Hematopoietic multipotent progenitor cell (in vitro differentiated cells): ENCODE data around the gene ZNF280A. TPM values are rescaled to one million over a fixed set of nuclear protein-coding genes. Genes with fewer than 3 reads are reported as not detected.
"Not testable (repeated sequence)": the region's sequence is repeated elsewhere in the genome, so short reads cannot be mapped to it uniquely, and the experiment has no call there.

ENCODE experiments used
- DNase-seq, 3 donors: peaks; one replicate each; pipeline ENCODE4 v3.0.0-alpha.2; 2011 to 2015; ENCODE audit warnings: low read depth in 2 of 3, low spot score in 2 of 3
- total RNA-seq: library from RNA; depleted of rRNA; stranded (reverse); fragments of >200 nt; gene quantifications from one replicate; pipeline ENCODE4 v1.2.3, GENCODE V29; 2012

Gene ZNF280A
- total RNA-seq, 1 donor: not detected

GRCh38 chr22:22515890-22516289, 4.2 kb downstream of the ZNF280A start:
- no peak for DNase-seq

GRCh38 chr22:22514431-22514830, 5.6 kb downstream of the ZNF280A start:
- DNase-seq: not testable (repeated sequence)

GRCh38 chr22:22513619-22514018, 6.5 kb downstream of the ZNF280A start:
- no peak for DNase-seq

- DNase-seq: no peak
Observed at GRCh38 chr22:22512951-22513350, 7.1 kb downstream of the ZNF280A start.

- DNase-seq: not testable (repeated sequence)
Observed at GRCh38 chr22:22510833-22511232, 9.2 kb downstream of the ZNF280A start.

GRCh38 chr22:22509912-22510311, 10.2 kb downstream of the ZNF280A start:
- DNase-seq: not testable (repeated sequence)

- DNase-seq: peak; percentile 60 to 91 (median 87)
Observed at GRCh38 chr22:22508274-22509176, 11.5 kb downstream of the ZNF280A start, which contains the start of gene ZNF280B. Gene ZNF280B, minus strand, starts transcription at chr22:22508742. Its CDS starts 19,344 bp downstream, at chr22:22489398.

GRCh38 chr22:22507743-22508273, 12.3 kb downstream of the ZNF280A start:
- peak in 2 of 3 donors; percentile 9 to 20 for DNase-seq

GRCh38 chr22:22506736-22507135, 13.3 kb downstream of the ZNF280A start:
- DNase-seq: no peak

GRCh38 chr22:22498267-22498666, 21.8 kb downstream of the ZNF280A start:
- no peak for DNase-seq

GRCh38 chr22:22491589-22491988, 28.5 kb downstream of the ZNF280A start:
- not testable (repeated sequence) for DNase-seq

GRCh38 chr22:22488736-22489135, 31.3 kb downstream of the ZNF280A start:
- no peak for DNase-seq

GRCh38 chr22:22487869-22488597, 32.0 kb downstream of the ZNF280A start:
- no peak for DNase-seq

GRCh38 chr22:22487059-22487458, 33.0 kb downstream of the ZNF280A start:
- DNase-seq: no peak

GRCh38 chr22:22486132-22486899, 33.8 kb downstream of the ZNF280A start:
- DNase-seq: no peak

GRCh38 chr22:22485524-22485923, 34.5 kb downstream of the ZNF280A start:
- DNase-seq: no peak

GRCh38 chr22:22484023-22484422, 36.0 kb downstream of the ZNF280A start:
- DNase-seq: no peak

GRCh38 chr22:22480940-22481339, 39.1 kb downstream of the ZNF280A start:
- no peak for DNase-seq

GRCh38 chr22:22479999-22480532, 40.0 kb downstream of the ZNF280A start:
- no peak for DNase-seq

GRCh38 chr22:22479116-22479515, 41.0 kb downstream of the ZNF280A start:
- no peak for DNase-seq
